Posterior cingulate gyrus (tissue), 11 donors: ENCODE data around the gene RNF5.
"Not testable (repeated sequence)": the region's sequence is repeated elsewhere in the genome, so short reads cannot be mapped to it uniquely, and the experiment has no call there.

Experiments used
- DNase-seq, 10 donors: peaks; one replicate each; pipeline versions ENCODE4 v3.0.0 to v3.0.0-alpha.2; 2020 to 2021; ENCODE audit warnings: mixed read lengths in 3 of 10
- intact Hi-C: fragments of 100-400 bp; cut with DNase I; formaldehyde crosslinking; loops from one replicate; pipeline ENCODE4 v1.15.1; 2023

The RNF5 gene

GRCh38 chr6:32186151-32186840 lies 8.1 kb downstream of the RNF5 start:
- intact Hi-C loops = not testable (repeated sequence)
- peak in 1 of 10 donors; percentile 17 for DNase-seq

GRCh38 chr6:32187009-32187709 lies 9.0 kb downstream of the RNF5 start:
- intact Hi-C loops = no loop called here
- peak in 2 of 10 donors; percentile 21 to 30 for DNase-seq

GRCh38 chr6:32187725-32188380 lies 9.6 kb downstream of the RNF5 start:
- peak in 2 of 10 donors; percentile 43 to 55 for DNase-seq
- intact Hi-C loops = not testable (repeated sequence)

GRCh38 chr6:32188381-32189068 lies 10.3 kb downstream of the RNF5 start:
- intact Hi-C loops = no loop called here
- peak in 1 of 10 donors; percentile 43 for DNase-seq

GRCh38 chr6:32189069-32189741 lies 11.0 kb downstream of the RNF5 start:
- DNase-seq = peak in 2 of 10 donors; percentile 70 to 71
- intact Hi-C loops = no loop called here

GRCh38 chr6:32189742-32190053 lies 11.5 kb downstream of the RNF5 start:
- DNase-seq = no peak
- intact Hi-C loops = no loop called here

GRCh38 chr6:32190054-32190851 lies 12.0 kb downstream of the RNF5 start, which contains the start of gene PBX2:
PBX2 (minus strand) TSS chr6:32190202; CDS start chr6:32189915, 287 bp downstream.
- intact Hi-C loops = no loop called here

GRCh38 chr6:32190911-32191677 lies 12.9 kb downstream of the RNF5 start:
- peak in 2 of 10 donors; percentile 43 to 55 for DNase-seq
- intact Hi-C loops = no loop called here

More at GRCh38 chr6:32190054-32190851, 12.0 kb downstream of the RNF5 start, which contains the start of gene PBX2:
- peak; percentile 72 to 97 (median 82) for DNase-seq

- peak in 2 of 10 donors; percentile 33 to 78 for DNase-seq
- intact Hi-C loops = no loop called here
Observed at GRCh38 chr6:32191696-32192607, 13.7 kb downstream of the RNF5 start.

GRCh38 chr6:32192608-32193039 lies 14.4 kb downstream of the RNF5 start, which contains the start of gene GPSM3:
GPSM3 (minus strand) TSS chr6:32192643; CDS start chr6:32192513, 130 bp downstream.
- peak in 2 of 10 donors; percentile 52 to 60 for DNase-seq
- intact Hi-C loops = no loop called here

- intact Hi-C loops = not testable (repeated sequence)
Observed at GRCh38 chr6:32193096-32193495, 14.9 kb downstream of the RNF5 start.

GRCh38 chr6:32194388-32194787 lies 16.2 kb downstream of the RNF5 start:
- no peak for DNase-seq
- intact Hi-C loops = loop anchor here (2.0 kb wide), 3 partner anchors 18 to 66 kb away; partner anchors contain the start of genes AGPAT1 and ATF6B

More at GRCh38 chr6:32193096-32193495, 14.9 kb downstream of the RNF5 start:
- peak in 1 of 10 donors; percentile 6 for DNase-seq

GRCh38 chr6:32194825-32195651 lies 16.8 kb downstream of the RNF5 start:
- DNase-seq = peak in 2 of 10 donors; percentile 25 to 69
- intact Hi-C loops = loop anchor here (2.0 to 5.0 kb wide), 5 partner anchors 18 to 1007 kb away; partner anchors contain the start of genes AGPAT1, ATF6B, HSD17B8 and RXRB

- peak; percentile 100 for DNase-seq
- intact Hi-C loops = loop anchor here (2.0 to 5.0 kb wide), 5 partner anchors 19 to 1007 kb away; partner anchors contain the start of genes AGPAT1, ATF6B, HSD17B8 and RXRB
Observed at GRCh38 chr6:32195652-32195901, 17.4 kb downstream of the RNF5 start.

GRCh38 chr6:32195902-32196681 lies 17.9 kb downstream of the RNF5 start:
- peak; percentile 84 to 99 (median 94) for DNase-seq
- intact Hi-C loops = loop anchor here (2.0 to 5.0 kb wide), 6 partner anchors 19 to 1006 kb away; partner anchors contain the start of genes AGPAT1, ATF6B, HSD17B8 and RXRB
